GM19463 (cell line): Measurements from ENCODE around the gene CSE1L.
"Not testable (repeated sequence)": the region's sequence is repeated elsewhere in the genome, so short reads cannot be mapped to it uniquely, and the experiment has no call there.

Source experiments
- ATAC-seq: cut with Tn5 transposase; IDR thresholded peaks from one replicate; pipeline ENCODE4 v1.9.1; 2021; ENCODE audit warnings: mild to moderate bottlenecking, moderate library complexity; ENCODE audit not compliant: unreplicated experiment

CSE1L gene

DNA sequence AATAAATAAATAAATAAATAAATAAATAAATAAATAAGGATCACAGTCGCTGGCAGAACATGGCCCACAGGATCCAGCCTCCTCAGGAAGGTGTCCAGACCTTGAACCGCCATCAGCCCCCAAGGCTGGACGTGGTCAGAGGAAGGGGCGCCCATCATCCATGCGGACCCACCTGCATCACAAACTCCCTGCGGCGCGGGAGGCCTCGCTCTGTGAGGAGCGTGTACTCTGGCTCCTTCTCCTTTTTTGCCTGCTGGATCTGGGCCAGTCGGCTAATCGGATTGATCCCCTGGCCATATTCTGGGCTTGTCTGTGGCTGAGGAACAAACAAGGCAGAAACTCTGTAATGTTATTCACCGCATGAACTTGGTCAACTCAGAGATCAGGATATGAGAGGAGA lies 76.8 kb downstream of the CSE1L start:
- no peak for ATAC-seq

DNA sequence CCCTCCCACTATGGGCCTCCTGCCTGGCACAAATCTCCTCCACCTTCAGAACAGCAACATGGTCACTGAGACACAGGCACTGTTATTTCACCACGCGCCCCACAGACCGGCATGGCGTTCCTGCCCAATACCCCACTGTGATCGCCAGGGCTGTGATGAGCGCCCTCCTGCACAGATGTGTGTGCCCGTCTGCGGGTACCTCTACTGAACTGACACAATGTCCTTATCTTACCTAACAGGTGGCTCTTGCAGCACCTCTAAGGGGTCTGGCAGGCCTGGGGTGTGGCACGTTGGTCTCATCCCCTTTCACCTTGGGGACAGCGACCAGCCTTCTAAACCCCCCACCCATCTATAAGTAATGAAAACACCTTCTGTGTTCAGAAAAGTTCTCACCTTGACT lies 77.9 kb downstream of the CSE1L start:
- ATAC-seq = no peak

DNA sequence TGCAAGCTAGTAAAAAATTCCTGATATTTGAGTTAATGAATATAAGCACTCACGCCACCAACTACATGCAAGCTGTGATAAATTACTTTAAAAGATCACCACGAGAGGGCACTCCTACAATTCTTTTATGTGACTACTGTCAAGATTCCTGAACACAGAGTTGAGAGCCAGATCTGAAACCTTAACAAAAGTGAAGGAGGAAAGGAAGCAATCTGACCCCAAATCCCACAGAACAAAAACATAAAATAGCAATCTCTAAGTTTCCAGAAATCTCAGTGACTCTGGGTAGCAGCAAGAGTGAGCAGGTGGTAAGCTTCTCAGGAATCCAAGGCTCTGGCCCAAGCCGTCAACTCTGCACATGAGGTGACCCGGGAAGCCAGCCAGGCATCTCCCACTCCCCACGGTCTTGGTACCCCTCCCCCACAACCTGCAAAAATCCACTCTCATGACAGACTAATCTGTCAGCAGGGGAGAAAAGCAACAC lies 86.9 kb downstream of the CSE1L start:
- ATAC-seq = no peak

DNA sequence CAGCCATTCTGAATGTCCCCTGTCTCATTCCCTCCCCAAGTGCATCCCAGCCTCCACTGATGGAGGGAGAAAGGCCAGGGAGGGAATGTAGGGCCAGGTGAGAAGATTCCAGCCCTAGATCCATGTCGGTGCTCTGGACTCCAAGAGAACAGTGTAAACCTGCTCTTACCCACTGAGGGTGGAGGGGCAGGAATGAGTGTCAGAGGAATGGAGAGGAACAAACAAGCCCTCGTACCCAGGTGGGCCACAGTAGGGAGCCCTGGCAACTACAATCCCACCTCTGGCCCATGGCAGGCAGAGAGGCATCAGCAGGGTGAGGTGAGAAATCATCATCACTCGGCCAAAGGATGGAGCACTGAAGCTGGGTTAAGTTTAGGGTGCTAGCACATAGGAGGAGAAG lies 87.5 kb downstream of the CSE1L start:
- ATAC-seq = no peak

DNA sequence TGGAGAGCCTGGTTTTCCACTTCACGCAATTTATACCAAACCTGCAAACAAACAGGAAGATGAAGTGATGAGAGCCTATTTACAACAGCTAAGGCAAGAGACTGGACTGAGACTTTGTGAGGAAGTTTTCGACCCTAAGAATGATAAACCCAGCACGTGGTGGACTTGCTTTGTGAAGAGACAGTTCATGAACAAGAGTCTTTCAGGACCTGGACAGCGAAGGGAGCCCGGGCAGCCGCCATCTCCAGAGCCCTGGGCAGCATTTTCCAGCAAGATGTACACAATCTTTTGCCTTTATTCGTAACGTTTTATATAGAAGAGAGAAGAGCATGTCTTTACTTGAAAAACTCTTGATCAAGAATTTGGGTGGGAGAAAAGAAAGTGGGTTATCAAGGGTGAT lies 88.7 kb downstream of the CSE1L start:
- ATAC-seq = not testable (repeated sequence)

DNA sequence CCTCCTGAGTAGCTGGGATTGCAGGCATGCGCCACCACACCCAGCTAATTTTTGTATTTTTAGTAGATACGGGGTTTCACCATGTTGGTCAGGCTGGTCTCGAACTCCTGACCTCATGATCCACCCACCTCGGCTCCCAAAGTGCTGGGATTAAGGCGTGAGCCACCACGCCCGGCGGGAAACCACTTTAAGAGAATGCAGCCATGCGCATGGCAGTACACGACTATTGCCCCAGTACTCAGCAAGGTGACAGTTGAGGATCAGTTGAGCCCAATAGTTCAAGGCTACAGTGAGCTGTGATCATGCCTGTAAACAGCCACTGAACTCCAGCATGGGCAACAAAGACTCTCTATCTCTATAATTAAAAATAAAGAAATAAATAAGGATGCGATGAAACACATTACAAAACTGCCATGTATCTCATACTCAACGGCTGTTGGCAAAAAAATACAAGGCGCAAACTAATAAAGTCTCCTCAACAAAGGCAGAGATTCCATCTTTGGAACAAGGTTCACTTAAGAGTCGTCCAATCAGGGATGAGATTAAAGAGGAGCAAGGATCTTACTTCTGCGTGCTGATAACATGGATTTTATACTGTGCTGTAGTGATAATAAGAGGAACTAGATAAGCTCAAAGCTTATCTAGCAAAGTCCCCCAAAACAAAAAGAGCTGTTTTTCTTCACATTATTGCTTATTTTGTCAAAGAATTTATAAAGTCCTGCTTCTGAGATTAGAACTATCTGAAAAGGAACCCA lies 90.9 kb downstream of the CSE1L start:
- no peak for ATAC-seq

DNA sequence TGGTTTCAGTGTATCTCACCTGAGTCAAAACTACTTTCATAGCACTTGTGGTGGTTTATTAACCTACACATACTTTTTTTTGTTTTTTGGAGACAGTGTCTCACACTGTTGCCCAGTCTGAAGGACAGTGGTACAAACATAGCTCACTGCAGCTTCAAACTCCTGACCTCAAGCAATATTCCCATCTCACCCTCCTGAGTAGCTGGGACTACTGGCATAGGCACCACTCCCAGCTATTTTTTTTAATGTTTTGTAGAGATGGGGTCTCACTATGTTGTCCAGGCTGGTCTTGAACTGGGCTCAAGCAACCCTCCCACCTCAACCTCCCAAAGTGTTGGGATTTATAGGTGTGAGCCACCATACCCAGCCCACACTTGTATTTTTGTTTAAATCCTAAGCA lies 92.3 kb downstream of the CSE1L start:
- ATAC-seq = no peak

DNA sequence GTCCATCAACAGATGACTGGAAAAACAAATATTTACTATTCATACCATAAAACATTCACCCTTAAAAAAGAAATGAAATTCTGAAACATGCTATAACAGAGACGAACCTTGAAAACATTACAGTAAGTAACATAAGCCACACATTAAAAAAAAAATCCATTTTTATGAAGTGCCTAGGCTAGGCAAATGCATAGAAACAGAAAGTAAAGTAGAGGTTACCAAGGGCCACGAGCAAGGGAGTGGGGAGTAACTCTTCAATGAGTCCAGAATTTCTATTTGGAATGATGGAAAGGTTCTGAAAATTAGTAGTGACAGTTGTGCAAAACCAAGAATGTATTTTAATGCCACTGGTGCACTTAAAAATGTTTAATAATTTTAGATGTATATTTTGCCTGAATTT lies 94.3 kb downstream of the CSE1L start:
- no peak for ATAC-seq

DNA sequence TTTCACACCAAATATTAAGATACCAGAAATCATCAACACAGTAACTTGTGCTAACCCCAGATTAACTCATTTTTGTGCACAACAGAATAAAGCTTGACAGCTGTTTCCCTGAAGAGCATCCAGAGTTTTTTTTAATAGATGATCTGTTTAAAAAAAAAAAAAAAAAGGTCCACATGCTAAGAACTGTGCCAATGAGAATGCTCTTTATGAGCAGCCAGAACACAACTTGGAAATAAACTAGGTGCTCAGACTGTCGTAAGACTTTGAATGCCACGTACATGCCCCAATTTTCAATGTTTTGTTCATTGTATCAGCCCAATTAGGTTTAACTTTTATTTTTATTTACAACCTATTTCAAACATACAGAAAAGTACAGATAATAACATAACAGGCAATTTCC lies 94.7 kb downstream of the CSE1L start:
- ATAC-seq = no peak
